Body of pancreas (tissue), 4 donors: ENCODE results near the gene UBL4A.

Source experiments
- CTCF ChIP-seq, 7 experiments: fragments of 450-650 bp in 4 of 7; fragments of 200-600 bp in 3 of 7; sonication (generic) in 3 of 7; IDR thresholded peaks; one replicate each; pipeline ENCODE4 v1.5.1; 2016 to 2019; ENCODE audit warnings: antibody characterized with exemption in 7 of 7
- POLR2A ChIP-seq, 3 donors: fragments of 450-650 bp; IDR thresholded peaks; one replicate each; pipeline ENCODE4 v1.6.1; 2016; ENCODE audit warnings: antibody characterized with exemption in 3 of 3, mild to moderate bottlenecking in 2 of 3

GRCh38 chrX:154439841-154440240 lies 46.6 kb downstream of the UBL4A start:
- TF ChIP-seq CTCF (IDR thresholded peaks at IDR 0.05) (no peak), POLR2A (IDR thresholded peaks at IDR 0.05) (no peak)
